HG02588 (cell line): Measurements from ENCODE around the gene MYCBPAP.

Experiments used
- ATAC-seq: cut with Tn5 transposase; IDR thresholded peaks from one replicate; pipeline ENCODE4 v1.9.1; 2021; ENCODE audit warnings: mild to moderate bottlenecking, moderate library complexity; ENCODE audit not compliant: unreplicated experiment

The MYCBPAP gene

DNA sequence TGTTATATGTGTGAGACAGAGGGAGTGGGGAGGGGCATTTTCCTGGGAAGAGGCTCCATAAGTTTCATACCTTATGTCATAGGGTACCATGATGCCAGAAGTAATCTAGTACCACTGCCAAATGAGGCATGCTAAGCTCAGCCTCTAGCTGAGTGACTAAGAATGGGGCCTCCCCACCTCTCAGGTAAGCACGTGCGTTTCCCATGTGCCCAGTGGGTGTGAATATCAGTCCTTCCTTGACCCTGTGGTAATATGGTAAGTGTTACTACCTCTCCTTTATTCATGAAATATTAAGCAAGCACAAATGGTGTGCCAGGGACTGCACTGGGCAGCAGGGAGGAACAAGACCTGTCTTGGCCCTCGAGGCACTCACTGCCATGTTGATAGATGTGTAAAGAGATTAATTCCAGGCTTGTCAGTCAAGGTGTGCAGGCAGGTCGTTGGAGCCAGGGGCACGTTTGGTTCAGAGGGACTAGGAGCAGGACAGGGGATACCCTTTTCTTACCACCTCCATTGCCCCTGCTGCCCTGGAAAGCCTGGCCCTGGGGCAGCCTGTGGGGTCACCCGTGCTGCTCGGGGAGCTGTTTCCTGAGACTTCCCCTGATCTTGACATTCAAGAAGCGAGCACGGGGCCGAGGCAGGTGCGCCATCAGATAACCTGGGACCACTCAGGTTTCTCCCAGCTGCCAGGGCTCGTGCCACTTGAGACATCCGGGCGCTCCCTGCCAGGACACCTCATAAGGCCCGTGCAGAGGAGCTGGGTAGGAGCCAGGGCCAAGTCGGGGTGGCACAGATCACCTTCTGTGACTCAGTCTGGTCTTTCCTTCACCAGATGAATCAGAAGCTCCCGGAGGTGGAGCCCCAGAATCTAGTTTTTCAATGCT, 20.8 kb upstream of the MYCBPAP start:
- no peak for ATAC-seq

DNA sequence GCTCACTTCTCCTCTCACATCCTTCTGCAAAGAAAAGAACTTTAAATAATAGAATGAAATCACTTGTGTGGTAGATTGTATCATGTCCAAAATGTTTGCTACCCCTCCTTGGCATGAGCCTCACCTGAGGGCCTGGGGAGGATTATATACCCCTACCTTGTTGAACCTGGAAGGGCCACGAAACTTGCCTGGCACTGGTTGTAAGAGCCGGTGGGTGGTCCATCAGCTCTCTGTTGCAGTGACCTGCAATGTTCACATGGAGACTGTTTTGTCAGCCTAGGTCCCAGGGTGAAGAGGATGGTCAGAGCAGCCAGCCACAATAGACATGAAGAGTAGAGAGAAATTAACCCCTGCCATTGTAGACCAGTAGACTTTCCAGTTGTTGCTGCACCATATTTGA, 19.4 kb upstream of the MYCBPAP start:
- no peak for ATAC-seq

DNA sequence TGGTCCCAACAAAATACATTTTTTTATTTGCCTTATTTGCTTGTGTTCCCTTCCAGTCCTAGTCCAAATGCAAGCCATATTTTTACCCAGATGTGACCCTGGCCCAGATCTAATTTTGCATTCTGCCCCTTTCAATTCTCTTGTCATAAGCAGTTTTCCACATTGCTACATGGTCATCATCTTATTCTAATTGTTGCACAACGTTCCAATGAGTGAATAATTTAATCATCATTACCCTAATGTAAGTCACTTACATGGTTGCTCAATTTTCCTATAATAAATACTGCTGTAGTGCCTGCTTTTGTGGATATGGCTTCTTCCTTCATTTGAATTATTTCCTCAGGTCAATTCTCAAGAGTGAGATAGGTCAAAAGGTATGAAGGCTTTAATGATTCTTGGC, 16.7 kb upstream of the MYCBPAP start:
- no peak for ATAC-seq

DNA sequence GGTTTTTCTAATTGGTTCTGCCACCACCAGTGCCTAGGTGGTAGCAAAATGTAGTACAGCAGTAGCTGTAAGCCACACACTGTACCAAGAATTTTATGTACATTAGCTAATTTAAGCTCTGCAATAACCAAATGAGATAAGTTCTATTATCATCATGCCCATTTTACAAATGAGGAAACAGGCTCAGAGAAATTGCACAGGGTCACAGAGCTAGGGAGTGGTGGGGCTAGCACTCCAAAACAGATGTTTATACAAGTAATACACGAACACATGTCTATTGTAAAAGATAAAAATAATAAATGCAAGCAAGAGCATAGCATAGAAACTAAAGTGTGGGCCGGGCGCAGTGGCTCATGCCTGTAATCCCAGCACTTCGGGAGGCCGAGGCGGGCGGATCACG, 16.0 kb upstream of the MYCBPAP start:
- ATAC-seq = no peak

DNA sequence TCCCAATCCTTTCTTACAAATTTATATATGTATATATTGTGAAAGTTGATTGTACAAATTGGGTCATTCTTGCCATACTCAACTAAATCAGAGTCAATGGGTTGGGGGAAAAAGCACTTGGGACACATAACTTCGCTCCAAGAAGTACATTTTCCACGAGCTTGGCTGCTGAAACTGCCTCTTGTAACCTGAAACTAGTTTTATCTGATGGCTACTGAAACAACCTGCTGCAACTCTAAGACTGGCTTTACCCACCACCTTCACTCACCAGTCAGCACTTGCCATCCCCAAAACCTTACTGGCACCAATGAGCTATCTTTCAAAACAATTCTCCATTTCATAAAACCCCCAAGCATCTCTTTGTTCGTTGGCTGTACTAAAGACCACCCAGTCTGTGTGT, 14.5 kb upstream of the MYCBPAP start:
- no peak for ATAC-seq

DNA sequence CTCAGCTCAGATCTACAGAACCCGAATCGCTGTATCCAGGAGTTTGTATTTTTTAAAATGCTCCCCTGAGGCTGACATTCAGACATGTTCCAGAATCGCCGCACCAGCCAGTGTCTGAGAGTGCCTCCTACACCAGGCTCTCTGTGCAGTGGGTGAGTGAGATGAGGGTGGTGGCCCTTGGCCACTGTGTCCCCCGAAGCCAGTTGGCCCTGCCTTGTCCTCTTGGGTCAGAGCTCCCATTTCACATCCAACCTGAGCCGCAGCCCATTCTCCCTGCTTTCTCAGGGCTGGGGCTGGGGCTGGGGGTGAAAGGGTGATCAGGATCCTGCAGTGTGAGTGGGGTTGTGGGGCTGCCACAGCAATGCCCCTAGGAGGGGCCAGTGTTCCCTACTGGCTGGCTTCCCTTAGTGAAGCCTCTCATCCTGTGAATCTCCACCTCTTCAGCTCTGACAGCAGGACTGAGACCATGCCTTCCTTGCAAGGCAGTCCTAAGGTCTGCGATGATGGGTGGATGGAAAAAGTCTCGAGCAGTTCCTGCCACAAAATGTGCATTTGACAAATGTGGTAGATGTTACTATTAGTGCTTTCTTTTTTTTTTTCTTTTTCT, 12.9 kb upstream of the MYCBPAP start:
- ATAC-seq = no peak

DNA sequence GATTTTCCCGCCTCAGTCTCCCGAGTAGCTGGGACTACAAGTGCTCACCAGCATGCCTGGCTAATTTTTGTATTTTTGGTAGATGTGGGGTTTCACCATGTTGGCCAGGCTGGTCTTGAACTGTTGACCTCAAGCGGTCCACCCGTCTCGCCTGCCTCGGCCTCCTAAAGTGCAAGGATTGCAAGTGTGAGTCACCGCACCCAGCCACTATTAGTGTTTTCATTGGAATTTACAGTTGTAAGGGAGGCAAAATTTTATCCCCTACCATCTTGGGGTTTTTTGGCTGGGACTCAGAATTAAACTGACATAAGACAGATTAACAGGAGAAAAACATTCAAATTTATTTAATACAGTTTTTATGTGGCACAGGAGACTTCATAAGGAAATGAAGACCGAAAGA, 12.3 kb upstream of the MYCBPAP start:
- no peak for ATAC-seq

DNA sequence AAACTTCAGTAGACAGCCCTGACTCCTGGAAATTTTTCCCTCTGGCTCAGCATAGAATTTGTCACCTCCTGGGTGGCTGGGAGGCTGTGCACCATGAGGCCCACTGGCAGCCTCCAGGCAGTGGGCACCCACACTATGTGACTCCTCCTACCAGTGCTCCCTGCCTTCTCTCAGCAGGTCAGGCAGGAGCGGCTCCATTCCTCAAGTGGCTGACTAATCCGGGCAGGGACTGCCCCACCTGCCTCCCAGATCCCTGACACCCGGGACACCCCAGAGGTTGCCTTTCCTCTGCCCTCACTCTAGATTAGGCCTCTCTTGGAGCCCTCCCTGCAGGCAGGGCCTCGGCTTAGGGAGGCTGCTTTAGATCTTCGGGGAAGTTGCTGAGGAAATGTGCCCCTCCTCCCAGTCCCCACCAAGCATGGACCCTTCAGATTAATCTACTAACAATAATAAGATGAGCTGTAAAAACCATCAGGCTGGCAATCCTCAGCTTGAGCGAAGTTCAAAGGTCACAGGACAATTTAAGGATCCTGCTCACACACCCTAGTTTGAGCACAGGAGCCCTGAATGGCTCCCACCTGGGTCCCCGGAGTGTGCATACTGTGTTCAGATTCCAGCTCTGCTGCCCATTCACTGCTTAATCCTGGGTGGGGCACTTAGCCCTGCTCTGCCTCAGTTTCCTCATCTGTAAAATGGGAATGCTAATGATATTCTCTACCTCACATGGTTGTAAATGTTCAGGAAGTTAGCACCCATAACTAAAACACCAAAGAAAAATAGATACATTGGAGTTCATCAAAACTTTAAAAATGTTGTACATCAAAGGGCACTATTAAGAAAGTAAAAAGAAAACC, 10.0 kb upstream of the MYCBPAP start:
- ATAC-seq = no peak

DNA sequence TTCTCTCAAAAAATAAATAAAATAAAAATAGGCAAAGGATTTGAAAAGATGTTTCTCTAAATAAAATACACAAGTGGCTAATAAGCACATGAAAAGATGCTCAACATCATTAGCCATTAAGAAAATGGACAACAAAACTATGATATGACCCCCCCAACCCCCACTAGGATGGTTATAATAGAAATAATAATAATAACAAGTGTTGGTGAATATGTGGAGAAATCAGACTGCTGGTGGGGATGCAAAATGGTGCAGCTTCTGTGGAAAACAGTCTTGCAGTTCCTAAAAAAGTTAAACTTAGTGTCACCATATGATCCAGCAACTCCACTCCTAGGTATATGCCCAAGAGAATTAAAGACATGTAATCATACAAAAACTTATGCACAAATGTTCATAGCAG, 9.0 kb upstream of the MYCBPAP start:
- no peak for ATAC-seq

DNA sequence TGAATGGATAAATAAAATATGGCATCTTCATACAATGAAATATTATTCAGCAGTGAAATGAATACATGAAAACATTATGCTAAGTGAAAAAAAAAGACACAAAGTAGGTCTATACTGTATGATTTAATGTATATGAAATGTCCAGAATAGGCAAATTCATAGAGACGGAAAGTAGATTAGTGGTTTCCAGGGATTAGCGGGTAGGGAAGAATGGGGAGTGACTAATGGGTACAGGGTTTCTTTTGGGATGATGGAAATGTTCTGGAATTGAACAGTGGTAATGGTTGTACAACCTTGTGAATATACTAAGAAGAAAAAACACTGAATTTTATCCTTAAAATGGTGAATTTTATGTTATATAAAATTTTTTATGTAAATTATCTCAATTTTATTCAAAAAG, 8.5 kb upstream of the MYCBPAP start:
- no peak for ATAC-seq

DNA sequence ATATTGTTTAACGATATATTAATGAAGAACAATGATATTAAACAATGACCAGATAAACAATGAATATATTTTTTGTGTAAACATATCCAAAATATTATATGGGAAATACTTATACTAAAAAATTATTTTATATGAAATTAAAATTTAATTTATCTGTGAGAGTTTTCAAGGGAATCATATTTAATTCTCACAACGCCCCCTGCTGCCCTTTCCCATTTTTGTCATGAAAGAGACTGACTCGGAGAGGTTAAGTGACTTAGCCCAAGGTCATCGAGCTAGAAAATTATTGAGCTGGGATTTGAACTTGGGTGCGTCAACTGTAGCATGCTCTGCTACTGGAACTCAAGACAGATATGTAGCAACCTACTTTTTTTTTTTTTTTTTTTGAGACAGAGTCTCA, 7.2 kb upstream of the MYCBPAP start:
- no peak for ATAC-seq

DNA sequence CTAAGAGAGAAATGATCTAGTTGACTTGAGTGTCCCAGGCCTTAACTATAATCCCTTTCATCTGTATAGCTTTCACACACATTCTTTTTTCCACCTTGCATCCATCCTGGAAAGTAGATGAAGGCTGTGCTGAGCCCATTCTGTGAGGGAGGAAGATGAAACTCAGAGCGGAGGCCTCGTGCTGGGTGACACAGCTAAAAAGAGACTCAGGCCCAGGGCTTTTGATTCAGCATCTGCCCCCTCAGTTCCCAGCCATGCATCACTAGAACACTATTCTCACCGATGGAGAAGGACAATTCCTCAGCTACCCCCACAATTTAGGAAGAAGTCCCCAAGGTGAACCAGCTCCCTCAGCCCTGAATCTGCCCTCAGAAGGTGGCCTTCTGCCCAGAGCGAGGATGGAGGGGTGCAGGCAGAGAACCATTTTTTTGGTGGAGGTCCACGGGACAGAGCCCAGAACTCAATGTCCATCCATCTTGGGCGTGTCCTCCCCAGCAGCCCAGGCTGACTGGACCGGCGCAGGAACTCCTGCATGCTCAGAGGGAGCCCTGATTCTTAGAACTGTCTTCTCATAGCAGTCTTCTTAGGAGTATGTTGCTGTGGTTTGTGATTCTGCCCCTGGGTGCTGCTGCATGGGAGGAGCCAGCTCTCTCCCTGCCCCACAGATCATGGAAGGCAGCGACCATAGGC, 5.8 kb upstream of the MYCBPAP start:
- no peak for ATAC-seq

DNA sequence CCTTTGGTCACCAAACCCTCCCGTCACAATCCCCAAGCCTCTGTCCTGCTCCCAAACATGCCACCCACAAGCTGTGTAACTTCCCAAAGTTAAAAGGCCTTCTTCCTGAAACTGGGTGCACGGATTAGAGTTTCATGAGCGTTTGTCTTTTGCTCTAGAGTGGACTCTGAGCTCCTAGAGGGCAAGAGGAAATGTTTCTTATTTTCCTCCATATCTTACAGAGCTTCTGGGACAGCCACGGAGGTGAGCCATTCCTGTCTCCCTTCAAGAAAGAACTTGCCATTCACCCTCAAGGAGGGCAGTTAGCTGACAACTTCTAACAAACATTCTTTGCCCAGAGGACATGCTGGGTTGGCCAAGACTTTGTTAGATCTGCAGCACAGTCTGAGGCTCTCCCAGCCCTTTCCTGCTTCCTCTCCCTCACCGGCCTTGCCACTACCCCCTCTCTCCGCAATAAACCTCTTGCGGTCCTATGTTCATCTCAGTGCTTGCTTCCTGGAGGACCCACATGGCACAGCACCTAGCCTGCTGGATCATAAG, 2.6 kb upstream of the MYCBPAP start:
- ATAC-seq = no peak

DNA sequence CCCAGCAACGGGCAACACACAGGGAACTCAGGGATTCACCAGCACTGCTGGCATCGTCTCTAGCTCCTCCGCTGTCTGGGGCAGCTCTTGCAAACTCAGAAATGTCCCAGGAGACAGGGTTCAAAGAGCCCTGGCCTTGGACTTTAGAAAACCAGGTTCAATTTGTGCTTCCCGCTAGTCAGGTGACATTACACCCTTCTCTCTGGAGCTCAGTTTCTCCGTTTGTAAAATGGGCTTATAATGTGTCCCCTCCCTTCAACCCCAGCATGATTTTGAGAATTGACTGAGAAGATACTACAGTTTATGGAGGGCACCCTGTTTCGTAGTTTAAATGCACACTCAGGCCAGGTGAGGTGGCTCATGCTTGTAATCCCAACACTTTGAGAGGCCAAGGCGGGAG, 1.9 kb upstream of the MYCBPAP start:
- ATAC-seq = no peak

DNA sequence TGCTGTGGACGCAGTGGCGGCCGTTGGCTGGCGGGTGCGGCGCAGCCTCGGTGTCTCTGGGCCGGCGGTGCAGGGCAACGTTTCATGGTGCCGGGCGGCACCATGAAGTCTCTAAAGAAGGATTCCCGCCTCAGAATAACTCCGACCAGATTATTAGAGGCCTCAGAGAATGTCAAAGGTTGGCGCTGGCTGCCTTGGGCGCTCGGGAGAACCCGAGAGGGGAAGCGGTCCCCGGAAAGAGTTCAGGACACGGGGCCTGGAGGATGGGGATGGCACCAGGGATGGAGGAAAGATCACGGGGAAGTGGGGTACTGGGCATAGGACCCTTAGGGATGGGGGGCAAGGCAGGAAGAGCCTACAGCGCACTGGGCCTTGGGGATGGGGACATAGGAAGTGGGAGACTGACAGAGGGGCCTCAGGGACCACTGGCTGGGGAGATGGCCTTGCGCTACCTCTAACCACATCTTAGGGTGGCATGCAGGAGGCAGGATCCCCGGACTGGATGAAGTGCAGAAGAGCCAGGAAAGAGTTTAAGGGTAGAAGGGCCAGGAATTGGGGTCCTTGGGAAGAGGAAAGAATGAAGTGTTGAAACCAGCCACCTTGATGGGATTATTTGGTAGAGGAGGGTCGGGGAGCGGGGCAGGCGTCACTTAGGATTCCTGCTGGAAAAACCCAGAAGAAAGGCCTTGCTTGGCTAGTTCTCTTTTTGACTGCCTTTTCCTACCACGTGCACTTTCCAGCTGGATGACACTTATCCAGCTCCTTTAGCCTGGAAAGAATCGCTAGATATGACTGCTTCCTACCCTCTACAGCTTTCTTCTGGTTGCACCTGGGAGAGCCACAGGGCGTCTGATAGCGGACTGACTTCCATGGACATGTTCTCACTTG, 578 bp downstream of the MYCBPAP start:
- no peak for ATAC-seq

DNA sequence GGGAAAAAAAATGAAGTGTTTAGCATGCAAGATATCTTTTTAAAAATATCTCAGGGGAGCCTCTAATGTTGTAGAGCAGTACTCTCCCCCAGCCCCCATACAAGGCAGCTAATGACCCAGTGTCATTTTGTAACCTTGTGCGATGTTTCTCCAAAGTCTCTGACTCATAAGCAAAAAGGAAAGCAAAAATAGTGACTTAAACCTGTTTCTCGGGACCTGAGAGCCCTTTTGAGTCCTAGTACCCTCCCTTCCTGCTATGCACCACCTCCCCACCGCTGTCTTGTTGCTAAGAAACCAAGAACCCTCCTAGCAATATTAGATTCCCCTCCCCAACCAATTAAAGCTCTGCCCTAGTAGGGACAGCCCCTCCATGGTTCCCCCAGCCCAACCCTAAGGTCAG, 2.8 kb downstream of the MYCBPAP start:
- peak; percentile 71 for ATAC-seq

DNA sequence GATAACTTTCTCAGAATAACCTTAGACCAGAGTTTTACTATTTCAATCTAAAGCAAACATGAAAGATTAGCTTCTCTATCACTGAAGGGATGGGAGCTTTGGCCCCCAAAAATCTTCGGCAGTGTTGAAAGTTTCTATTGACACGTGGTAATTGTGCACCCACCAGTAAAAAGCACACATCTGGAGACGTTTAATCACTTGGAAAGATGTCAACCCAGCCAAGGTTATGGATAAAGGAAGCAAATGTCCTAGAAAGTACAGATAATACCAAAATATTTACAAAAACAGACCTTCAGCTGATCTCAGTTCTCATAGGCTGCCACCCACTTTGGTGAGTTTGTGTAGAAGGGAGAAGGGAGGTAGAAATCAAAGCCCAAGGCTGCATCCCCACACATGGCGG, 5.3 kb downstream of the MYCBPAP start:
- ATAC-seq = no peak

DNA sequence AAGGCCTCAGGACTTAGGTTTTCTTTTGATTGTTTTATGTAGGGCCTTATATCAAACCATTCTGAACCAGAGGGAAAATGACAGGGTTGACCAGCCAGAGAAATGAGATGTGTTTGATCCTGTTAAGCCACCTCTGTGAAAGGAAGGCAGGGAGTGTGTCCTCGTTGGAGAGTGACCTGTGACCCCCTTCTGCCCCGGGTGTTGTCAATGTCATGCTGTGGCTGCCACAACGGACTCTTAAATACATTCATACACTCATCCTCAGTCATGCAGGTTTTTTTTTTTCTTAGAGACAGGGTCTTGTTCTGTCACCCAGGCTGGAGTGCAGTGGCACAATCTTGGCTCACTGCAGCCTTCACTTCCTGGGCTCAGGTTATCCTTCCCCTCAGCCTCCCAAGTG, 6.1 kb downstream of the MYCBPAP start:
- ATAC-seq = no peak

DNA sequence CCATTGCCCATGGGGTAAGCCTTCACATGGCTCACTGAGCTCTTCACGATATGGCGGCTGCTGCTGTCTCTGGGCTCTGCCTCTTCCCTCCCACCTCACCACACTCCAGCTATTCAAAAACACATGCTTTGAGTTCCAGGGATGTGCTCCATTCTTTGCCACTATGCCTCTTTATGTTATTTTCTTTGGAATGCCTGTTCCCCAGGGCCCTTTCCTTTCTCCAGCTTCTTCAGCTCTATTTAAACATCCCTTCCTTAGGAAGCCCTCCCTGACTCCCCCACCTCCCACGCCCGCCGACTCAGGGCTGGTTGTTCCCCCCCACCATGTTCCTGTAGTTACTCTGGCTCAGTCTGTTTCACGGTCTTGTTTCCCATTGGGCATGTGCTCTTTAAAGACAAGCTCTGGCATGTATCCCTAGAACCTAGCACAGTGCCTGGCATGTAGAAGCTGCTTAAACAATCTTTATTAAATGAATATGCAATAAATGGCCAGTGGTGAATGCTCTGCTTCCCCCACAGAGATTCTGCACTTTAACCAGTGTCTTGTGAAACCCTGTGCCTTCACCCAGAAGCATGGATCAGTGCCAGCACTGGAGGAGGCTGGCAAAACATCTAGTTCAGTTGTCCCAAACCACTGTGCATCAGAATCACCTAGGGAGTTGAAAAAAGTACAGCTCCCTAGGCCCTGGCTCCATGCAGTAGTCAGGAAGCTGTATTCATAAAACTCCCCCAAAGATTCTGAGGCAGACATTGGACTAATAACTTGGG, 6.9 kb downstream of the MYCBPAP start:
- ATAC-seq = no peak
